SK-N-SH (cell line): Measurements from ENCODE around the gene MMP3. TPM values are rescaled to one million over a fixed set of nuclear protein-coding genes. Genes with fewer than 3 reads are reported as not detected.

Experiments
- CTCF ChIA-PET: fragments of 300-600, 350-600 bp; formaldehyde crosslinking; extraction: SDS; loops from one replicate; lab custom pipeline; 2021; lab: Yijun Ruan, JAX
- POLR2A ChIA-PET: fragments of 350-600 bp; sonication (Branson Sonifier 250); formaldehyde crosslinking; extraction: SDS; loops from one replicate; lab custom pipeline; 2020; ENCODE audit warnings: antibody characterized with exemption, inconsistent platforms; lab: Yijun Ruan, JAX
- DNase-seq: peaks from one replicate; pipeline ENCODE4 v3.0.0; 2012
- H2AFZ ChIP-seq: fragments of 200-600 bp; sonication (generic); 2 replicates; pipeline ENCODE4 v1.8.1; 2016; ENCODE audit warnings: antibody characterized with exemption, mild to moderate bottlenecking, low read depth
- H3F3A ChIP-seq: fragments of 200-600 bp; sonication (generic); replicated peaks from 2 replicates; pipeline ENCODE3; 2016; ENCODE audit warnings: antibody characterized with exemption, mild to moderate bottlenecking; ENCODE audit not compliant: insufficient read depth
- H3K27ac ChIP-seq, 2 experiments: fragments of 200-500 bp in 1 of 2; fragments of 200-600 bp in 1 of 2; sonication (Bioruptor generic) in 1 of 2; sonication (generic), shearing (Covaris generic) in 1 of 2; 2 replicates each; pipeline versions ENCODE4 v1.5.1 to v1.6.1; 2014 to 2016; ENCODE audit warnings: low read depth in 2 of 2, inconsistent platforms in 1 of 2, low read length in 1 of 2, mild to moderate bottlenecking in 1 of 2, mixed read lengths in 1 of 2
- H3K27me3 ChIP-seq: fragments of 200-600 bp; sonication (generic), shearing (Covaris generic); 2 replicates; pipeline ENCODE4 v1.6.1; 2016; ENCODE audit warnings: mixed run types; ENCODE audit not compliant: insufficient read depth
- H3K36me3 ChIP-seq, 2 experiments: fragments of 200-500 bp in 1 of 2; fragments of 200-600 bp in 1 of 2; sonication (Bioruptor generic) in 1 of 2; sonication (generic) in 1 of 2; replicated peaks in 1 of 2; 2 replicates each; pipeline versions ENCODE3 to v1.5.1; 2014 to 2016; ENCODE audit warnings: low read length in 1 of 2, mild to moderate bottlenecking in 1 of 2; ENCODE audit not compliant: insufficient read depth in 2 of 2, control insufficient read depth in 1 of 2
- H3K4me1 ChIP-seq, 2 experiments: fragments of 200-500 bp in 1 of 2; fragments of 200-600 bp in 1 of 2; sonication (Bioruptor generic) in 1 of 2; sonication (generic), shearing (Covaris generic) in 1 of 2; 2 replicates each; pipeline versions ENCODE4 v1.5.1 to v1.6.1; 2014 to 2016; ENCODE audit warnings: low read depth in 1 of 2, low read length in 1 of 2, mixed run types in 1 of 2; ENCODE audit not compliant: insufficient read depth in 2 of 2, control insufficient read depth in 1 of 2
- H3K4me2 ChIP-seq: fragments of 200-600 bp; sonication (generic), shearing (Covaris generic); 2 replicates; pipeline ENCODE4 v1.6.1; 2017; ENCODE audit warnings: mixed run types
- H3K4me3 ChIP-seq, 2 experiments: fragments of 200-500 bp in 1 of 2; fragments of 200-600 bp in 1 of 2; sonication (Bioruptor generic) in 1 of 2; sonication (generic), shearing (Covaris generic) in 1 of 2; 2 replicates each; pipeline versions ENCODE4 v1.5.1 to v1.8.1; 2014 to 2016; ENCODE audit warnings: low read depth in 2 of 2, inconsistent platforms in 1 of 2, low read length in 1 of 2, mild to moderate bottlenecking in 1 of 2, mixed read lengths in 1 of 2, moderate library complexity in 1 of 2
- H3K79me2 ChIP-seq: fragments of 200-600 bp; sonication (generic); 2 replicates; pipeline ENCODE4 v1.8.1; 2017; ENCODE audit warnings: mild to moderate bottlenecking; ENCODE audit not compliant: insufficient read depth
- H3K9ac ChIP-seq: fragments of 200-600 bp; sonication (generic); 2 replicates; pipeline ENCODE4 v1.6.1; 2017; ENCODE audit warnings: mixed run types
- H3K9me2 ChIP-seq: fragments of 200-600 bp; sonication (generic); 2 replicates; pipeline ENCODE4 v1.6.1; 2017; ENCODE audit warnings: mixed run types
- H3K9me3 ChIP-seq: fragments of 200-600 bp; sonication (generic); 2 replicates; pipeline ENCODE4 v1.6.1; 2017; ENCODE audit warnings: mixed run types, mild to moderate bottlenecking, moderate library complexity
- H4K20me1 ChIP-seq: fragments of 200-600 bp; sonication (generic); 2 replicates; pipeline ENCODE4 v1.6.1; 2017; ENCODE audit warnings: mild to moderate bottlenecking, mixed run types; ENCODE audit not compliant: insufficient read depth
- ELF1 ChIP-seq: IDR thresholded peaks from 2 replicates; pipeline ENCODE4 v1.4.0; 2012
- EP300 ChIP-seq, 2 experiments: IDR thresholded peaks; 2 replicates each; pipeline versions ENCODE4 v1.4.0 to v1.6.1; 2012; ENCODE audit warnings: borderline replicate concordance in 1 of 2, low read depth in 1 of 2, low read length in 1 of 2
- EZH2phosphoT487 ChIP-seq: fragments of 200-600 bp; sonication (generic); IDR thresholded peaks from 2 replicates; pipeline ENCODE4 v1.6.1; 2017; ENCODE audit warnings: low read depth, mixed run types, mild to moderate bottlenecking, antibody characterized with exemption, moderate library complexity, borderline replicate concordance
- FOSL2 ChIP-seq: IDR thresholded peaks from 2 replicates; pipeline ENCODE4 v1.4.0; 2012; ENCODE audit warnings: low read depth, mild to moderate bottlenecking, moderate library complexity, borderline replicate concordance
- FOXJ3 ChIP-seq: sonication (generic); formaldehyde crosslinking; IDR thresholded peaks from 2 replicates; pipeline ENCODE4 v1.5.1; 2020; ENCODE audit warnings: mild to moderate bottlenecking, missing genetic modification reagents
- FOXM1 ChIP-seq: IDR thresholded peaks from 2 replicates; pipeline ENCODE4 v1.4.0; 2012; ENCODE audit warnings: low read depth, mild to moderate bottlenecking
- GABPA ChIP-seq: IDR thresholded peaks from 2 replicates; pipeline ENCODE4 v1.4.0; 2012; ENCODE audit warnings: low read depth, mild to moderate bottlenecking
- GATA2 ChIP-seq: sonication (generic); formaldehyde crosslinking; IDR thresholded peaks from 2 replicates; pipeline ENCODE4 v1.5.0; 2020; ENCODE audit warnings: mild to moderate bottlenecking, missing genetic modification reagents
- IRF3 ChIP-seq: fragments of 150-350 bp; IDR thresholded peaks from 2 replicates; pipeline ENCODE4 v1.6.1; 2016; ENCODE audit warnings: mild to moderate bottlenecking, low read depth, low read length
- JUND ChIP-seq: IDR thresholded peaks from 2 replicates; pipeline ENCODE4 v1.4.0; 2012
- MEF2A ChIP-seq: IDR thresholded peaks from 2 replicates; pipeline ENCODE4 v1.4.0; 2012; ENCODE audit warnings: low read depth, borderline replicate concordance
- MXI1 ChIP-seq: IDR thresholded peaks from 2 replicates; pipeline ENCODE4 v1.6.1; 2012; ENCODE audit warnings: mild to moderate bottlenecking, low read depth, low read length, improper control_type of control experiment
- NFIC ChIP-seq: IDR thresholded peaks from 2 replicates; pipeline ENCODE4 v1.4.0; 2012; ENCODE audit warnings: borderline replicate concordance
- POLR2AphosphoS5 ChIP-seq: IDR thresholded peaks from 2 replicates; pipeline ENCODE4 v1.6.1; 2012; ENCODE audit warnings: low read depth, low read length
- RCOR1 ChIP-seq: fragments of 150-350 bp; IDR thresholded peaks from 2 replicates; pipeline ENCODE4 v1.6.1; 2017; ENCODE audit warnings: antibody characterized with exemption, low read length
- RFX5 ChIP-seq: IDR thresholded peaks from 2 replicates; pipeline ENCODE4 v1.6.1; 2012; ENCODE audit warnings: mild to moderate bottlenecking, improper control_type of control experiment, low read length
- RXRA ChIP-seq: IDR thresholded peaks from 2 replicates; pipeline ENCODE4 v1.4.0; 2012; ENCODE audit warnings: low read depth, mild to moderate bottlenecking, borderline replicate concordance
- SIN3A ChIP-seq: IDR thresholded peaks from 2 replicates; pipeline ENCODE4 v1.6.1; 2012; ENCODE audit warnings: low read depth, mild to moderate bottlenecking, low read length, moderate library complexity, borderline replicate concordance
- SMC3 ChIP-seq: IDR thresholded peaks from 2 replicates; pipeline ENCODE4 v1.6.1; 2012; ENCODE audit warnings: low read depth, low read length, improper control_type of control experiment
- TCF12 ChIP-seq: IDR thresholded peaks from 2 replicates; pipeline ENCODE4 v1.4.0; 2012
- TEAD4 ChIP-seq: IDR thresholded peaks from 2 replicates; pipeline ENCODE4 v1.4.0; 2012; ENCODE audit warnings: mild to moderate bottlenecking, borderline replicate concordance; ENCODE audit not compliant: insufficient read depth
- USF1 ChIP-seq: IDR thresholded peaks from 2 replicates; pipeline ENCODE4 v1.4.0; 2012; ENCODE audit warnings: low read depth, borderline replicate concordance
- YY1 ChIP-seq: IDR thresholded peaks from 2 replicates; pipeline ENCODE4 v1.4.0; 2012; ENCODE audit warnings: low read depth, mild to moderate bottlenecking
- WGBS: methylation state at CpG from one replicate; pipeline ENCODE4 v1.1.6; 2017; ENCODE audit warnings: low lambda C conversion rate; 5-methylcytosine and 5-hydroxymethylcytosine counted together
- polyA plus RNA-seq, 3 experiments: library from polyadenylated mRNA; depleted of rRNA; stranded (reverse); fragments of >200 nt; gene quantifications; 2 replicates each; pipeline ENCODE4 v1.2.3, GENCODE V29; 2012
- TF ChIP-seq, protein P1 (sequence below): IDR thresholded peaks from 2 replicates; pipeline ENCODE4; 2012
- TF ChIP-seq, protein P2 (sequence below): IDR thresholded peaks from 2 replicates; pipeline ENCODE4 v1.6.1; 2012; ENCODE audit warnings: mild to moderate bottlenecking, low read depth, low read length, moderate library complexity

The MMP3 gene
- polyA plus RNA-seq, 1 of the 3 experiments (the other 2 are of a cell fraction): 39.3 TPM

DNA sequence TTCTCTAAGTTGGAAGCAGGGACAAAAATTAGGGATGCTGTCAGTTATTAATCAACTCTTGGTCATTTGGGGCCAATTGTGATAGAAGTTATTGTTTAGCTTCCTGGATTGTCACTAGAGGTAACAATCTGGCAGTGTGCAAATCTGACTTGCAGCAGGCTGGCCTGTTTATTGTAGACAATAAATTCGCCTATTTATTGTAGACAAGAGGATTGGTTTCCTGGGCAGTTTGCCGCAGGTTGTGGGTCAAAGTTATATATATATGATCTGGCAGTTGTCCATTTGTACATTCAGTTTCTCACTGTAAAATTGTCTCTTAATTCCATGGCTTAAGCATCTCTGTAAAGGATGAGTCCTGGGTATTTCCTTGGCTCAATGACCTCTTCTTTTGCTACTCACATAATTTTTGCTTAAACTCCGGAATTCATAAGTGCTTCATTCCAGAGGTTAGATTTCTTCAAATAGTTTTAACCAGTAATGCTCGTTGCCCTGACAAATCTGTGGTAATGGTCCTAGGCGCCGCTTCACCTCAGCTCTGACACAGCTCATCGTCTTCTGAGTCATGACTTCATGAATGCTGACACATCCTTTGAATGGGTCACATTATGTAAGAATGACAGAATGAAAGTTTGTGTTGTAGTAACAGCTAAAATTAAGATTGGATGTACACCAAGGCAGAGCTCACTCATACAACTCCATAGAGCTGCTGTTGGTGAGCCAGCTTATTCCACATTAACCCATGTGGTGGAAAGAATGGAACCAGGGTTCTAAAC, 7.8 kb upstream of the MMP3 start:
- Histone ChIP-seq H3K9me2 (no peaks in the 10 kb centered on the region), H3K36me3 (peaks cover 0 to 3% of the 10 kb centered on the region in 2 experiments), H3K9me3 (no peaks in the 10 kb centered on the region), H3K4me2 (peak overlapping the region; percentile 23), H3K27me3 (no peaks in the 10 kb centered on the region), H4K20me1 (no peaks in the 10 kb centered on the region), H3K79me2 (no peaks in the 10 kb centered on the region), H3K4me3 (no peak overlapping the region), H3K9ac (peak overlapping the region; percentile 7; the same call in 1 of the 2 replicates), H2AFZ (no peak overlapping the region), H3K27ac (peak overlapping the region in 1 of 2 experiments; percentile 76; a peak in 3 of 4 replicates), H3F3A (peaks cover 15% of the 10 kb centered on the region), H3K4me1 (peaks cover 0 to 17% of the 10 kb centered on the region in 2 experiments; a peak in 1 of 4 replicates)
- TF ChIP-seq FOXM1 (no peak), NFIC (peak; percentile 55), SIN3A (no peak), IRF3 (no peak), ELF1 (no peak), SMC3 (no peak), FOXJ3 (CRISPR knock-in tag) (no peak), GATA2 (CRISPR knock-in tag) (no peak), EZH2phosphoT487 (no peak), RFX5 (no peak), JUND (peak; percentile 79), RCOR1 (no peak), FOSL2 (peak; percentile 89), YY1 (no peak), MEF2A (no peak), RXRA (peak; percentile 68), GABPA (0 out of 2 replicates have a peak, but pooled peaks have one; percentile 10), USF1 (no peak), MXI1 (no peak), TCF12 (peak; percentile 72), POLR2AphosphoS5 (no peak), TEAD4 (0 out of 2 replicates have a peak, but pooled peaks have one; percentile 17), EP300 (IDR thresholded peaks at IDR 0.05; ENCODE audit: borderline replicate concordance in 1 of 2, low read depth in 1 of 2, low read length in 1 of 2) (0 out of 4 replicates have a peak, but pooled peaks of 1 of the 2 experiments have one; percentile 39)
- TF ChIP-seq, protein P1, sequence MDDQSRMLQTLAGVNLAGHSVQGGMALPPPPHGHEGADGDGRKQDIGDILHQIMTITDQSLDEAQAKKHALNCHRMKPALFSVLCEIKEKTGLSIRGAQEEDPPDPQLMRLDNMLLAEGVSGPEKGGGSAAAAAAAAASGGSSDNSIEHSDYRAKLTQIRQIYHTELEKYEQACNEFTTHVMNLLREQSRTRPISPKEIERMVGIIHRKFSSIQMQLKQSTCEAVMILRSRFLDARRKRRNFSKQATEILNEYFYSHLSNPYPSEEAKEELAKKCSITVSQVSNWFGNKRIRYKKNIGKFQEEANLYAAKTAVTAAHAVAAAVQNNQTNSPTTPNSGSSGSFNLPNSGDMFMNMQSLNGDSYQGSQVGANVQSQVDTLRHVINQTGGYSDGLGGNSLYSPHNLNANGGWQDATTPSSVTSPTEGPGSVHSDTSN: peak; percentile 82
- TF ChIP-seq, protein P2, sequence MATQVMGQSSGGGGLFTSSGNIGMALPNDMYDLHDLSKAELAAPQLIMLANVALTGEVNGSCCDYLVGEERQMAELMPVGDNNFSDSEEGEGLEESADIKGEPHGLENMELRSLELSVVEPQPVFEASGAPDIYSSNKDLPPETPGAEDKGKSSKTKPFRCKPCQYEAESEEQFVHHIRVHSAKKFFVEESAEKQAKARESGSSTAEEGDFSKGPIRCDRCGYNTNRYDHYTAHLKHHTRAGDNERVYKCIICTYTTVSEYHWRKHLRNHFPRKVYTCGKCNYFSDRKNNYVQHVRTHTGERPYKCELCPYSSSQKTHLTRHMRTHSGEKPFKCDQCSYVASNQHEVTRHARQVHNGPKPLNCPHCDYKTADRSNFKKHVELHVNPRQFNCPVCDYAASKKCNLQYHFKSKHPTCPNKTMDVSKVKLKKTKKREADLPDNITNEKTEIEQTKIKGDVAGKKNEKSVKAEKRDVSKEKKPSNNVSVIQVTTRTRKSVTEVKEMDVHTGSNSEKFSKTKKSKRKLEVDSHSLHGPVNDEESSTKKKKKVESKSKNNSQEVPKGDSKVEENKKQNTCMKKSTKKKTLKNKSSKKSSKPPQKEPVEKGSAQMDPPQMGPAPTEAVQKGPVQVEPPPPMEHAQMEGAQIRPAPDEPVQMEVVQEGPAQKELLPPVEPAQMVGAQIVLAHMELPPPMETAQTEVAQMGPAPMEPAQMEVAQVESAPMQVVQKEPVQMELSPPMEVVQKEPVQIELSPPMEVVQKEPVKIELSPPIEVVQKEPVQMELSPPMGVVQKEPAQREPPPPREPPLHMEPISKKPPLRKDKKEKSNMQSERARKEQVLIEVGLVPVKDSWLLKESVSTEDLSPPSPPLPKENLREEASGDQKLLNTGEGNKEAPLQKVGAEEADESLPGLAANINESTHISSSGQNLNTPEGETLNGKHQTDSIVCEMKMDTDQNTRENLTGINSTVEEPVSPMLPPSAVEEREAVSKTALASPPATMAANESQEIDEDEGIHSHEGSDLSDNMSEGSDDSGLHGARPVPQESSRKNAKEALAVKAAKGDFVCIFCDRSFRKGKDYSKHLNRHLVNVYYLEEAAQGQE: no peak
- POLR2A ChIA-PET: no interaction called here
- no peak for DNase-seq
- CTCF ChIA-PET: no interaction called here
- 4% methylated on average over 7 of the region's 7 CpGs for WGBS
